Measurements from ENCODE around the gene PSEN1.

The PSEN1 gene

DNA sequence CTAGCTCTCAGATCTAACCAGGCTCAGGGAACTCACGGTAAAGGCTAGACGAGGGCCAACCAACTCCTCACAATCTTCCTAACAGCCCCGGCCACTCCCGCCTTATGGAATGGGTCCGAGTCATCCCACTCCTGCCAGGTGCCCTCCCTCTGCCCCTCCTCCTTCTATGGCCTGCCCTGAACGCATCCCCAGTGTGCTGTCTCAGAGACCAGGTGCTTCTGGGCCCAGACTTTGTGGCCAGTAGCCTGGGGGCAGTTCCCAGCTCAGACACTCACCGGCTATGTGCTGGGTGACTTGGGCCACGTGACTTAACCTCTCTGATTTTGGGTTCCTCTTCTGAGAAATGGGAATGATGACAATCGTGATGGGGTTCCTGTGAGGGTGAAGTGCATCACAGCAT lies 123.5 kb downstream of the PSEN1 start:
- in situ Hi-C loops (cut with MboI; ENCODE audit: low sequenced_read_pairs, unreplicated experiment), result no loop called here
- DNase-seq (ENCODE audit: low spot score), result no peak
- TF ChIP-seq, protein P1, sequence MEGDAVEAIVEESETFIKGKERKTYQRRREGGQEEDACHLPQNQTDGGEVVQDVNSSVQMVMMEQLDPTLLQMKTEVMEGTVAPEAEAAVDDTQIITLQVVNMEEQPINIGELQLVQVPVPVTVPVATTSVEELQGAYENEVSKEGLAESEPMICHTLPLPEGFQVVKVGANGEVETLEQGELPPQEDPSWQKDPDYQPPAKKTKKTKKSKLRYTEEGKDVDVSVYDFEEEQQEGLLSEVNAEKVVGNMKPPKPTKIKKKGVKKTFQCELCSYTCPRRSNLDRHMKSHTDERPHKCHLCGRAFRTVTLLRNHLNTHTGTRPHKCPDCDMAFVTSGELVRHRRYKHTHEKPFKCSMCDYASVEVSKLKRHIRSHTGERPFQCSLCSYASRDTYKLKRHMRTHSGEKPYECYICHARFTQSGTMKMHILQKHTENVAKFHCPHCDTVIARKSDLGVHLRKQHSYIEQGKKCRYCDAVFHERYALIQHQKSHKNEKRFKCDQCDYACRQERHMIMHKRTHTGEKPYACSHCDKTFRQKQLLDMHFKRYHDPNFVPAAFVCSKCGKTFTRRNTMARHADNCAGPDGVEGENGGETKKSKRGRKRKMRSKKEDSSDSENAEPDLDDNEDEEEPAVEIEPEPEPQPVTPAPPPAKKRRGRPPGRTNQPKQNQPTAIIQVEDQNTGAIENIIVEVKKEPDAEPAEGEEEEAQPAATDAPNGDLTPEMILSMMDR (IDR thresholded peaks at IDR 0.05; ENCODE audit: borderline replicate concordance, control extremely low read depth, extremely low read depth, insufficient read depth, missing control alignments), result no peak

DNA sequence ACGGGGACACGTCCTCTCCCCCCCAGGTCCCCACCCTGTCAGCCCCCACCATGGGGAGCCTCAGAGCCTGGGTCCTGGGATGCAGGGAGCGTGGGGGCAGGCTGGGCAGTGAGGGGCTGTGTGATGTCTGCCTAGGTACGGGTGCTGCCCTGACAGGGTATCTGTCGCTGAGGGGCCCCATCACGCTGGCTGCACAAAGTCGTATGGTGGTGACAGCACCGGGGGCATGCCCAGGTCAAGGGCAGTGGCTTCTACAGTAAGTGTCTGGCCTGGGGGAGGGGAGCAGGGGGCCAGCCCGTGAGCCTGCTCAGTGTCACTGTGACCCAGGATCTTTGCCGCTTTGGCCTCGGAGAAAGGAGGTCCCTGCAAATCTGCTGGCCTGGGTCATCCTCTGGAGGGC lies 124.3 kb downstream of the PSEN1 start:
- TF ChIP-seq, protein P1 (IDR thresholded peaks at IDR 0.05; ENCODE audit: borderline replicate concordance, control extremely low read depth, extremely low read depth, insufficient read depth, missing control alignments), result no peak
- DNase-seq (ENCODE audit: low spot score), result no peak
- in situ Hi-C loops (cut with MboI; ENCODE audit: low sequenced_read_pairs, unreplicated experiment), result no loop called here

DNA sequence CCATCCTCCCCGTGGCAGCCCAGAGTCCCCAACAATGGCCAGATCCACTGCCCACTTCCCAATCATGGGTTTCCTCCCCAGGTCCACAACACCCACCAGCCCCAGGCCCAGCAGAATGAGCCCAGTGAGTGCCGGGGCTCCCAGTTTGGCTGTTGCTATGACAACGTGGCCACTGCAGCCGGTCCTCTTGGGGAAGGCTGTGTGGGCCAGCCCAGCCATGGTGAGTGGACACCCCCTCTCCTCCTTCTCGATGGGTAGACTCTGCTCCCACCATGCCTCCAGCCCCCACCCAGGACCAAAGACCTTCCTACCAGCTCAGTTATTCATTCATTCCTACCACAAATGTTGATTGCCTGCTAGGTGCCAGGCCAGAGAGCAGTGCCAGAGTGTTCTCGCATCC lies 124.8 kb downstream of the PSEN1 start:
- in situ Hi-C loops (cut with MboI; ENCODE audit: low sequenced_read_pairs, unreplicated experiment), result no loop called here
- TF ChIP-seq, protein P1 (IDR thresholded peaks at IDR 0.05; ENCODE audit: borderline replicate concordance, control extremely low read depth, extremely low read depth, insufficient read depth, missing control alignments), result no peak
- no peak for DNase-seq (ENCODE audit: low spot score)

DNA sequence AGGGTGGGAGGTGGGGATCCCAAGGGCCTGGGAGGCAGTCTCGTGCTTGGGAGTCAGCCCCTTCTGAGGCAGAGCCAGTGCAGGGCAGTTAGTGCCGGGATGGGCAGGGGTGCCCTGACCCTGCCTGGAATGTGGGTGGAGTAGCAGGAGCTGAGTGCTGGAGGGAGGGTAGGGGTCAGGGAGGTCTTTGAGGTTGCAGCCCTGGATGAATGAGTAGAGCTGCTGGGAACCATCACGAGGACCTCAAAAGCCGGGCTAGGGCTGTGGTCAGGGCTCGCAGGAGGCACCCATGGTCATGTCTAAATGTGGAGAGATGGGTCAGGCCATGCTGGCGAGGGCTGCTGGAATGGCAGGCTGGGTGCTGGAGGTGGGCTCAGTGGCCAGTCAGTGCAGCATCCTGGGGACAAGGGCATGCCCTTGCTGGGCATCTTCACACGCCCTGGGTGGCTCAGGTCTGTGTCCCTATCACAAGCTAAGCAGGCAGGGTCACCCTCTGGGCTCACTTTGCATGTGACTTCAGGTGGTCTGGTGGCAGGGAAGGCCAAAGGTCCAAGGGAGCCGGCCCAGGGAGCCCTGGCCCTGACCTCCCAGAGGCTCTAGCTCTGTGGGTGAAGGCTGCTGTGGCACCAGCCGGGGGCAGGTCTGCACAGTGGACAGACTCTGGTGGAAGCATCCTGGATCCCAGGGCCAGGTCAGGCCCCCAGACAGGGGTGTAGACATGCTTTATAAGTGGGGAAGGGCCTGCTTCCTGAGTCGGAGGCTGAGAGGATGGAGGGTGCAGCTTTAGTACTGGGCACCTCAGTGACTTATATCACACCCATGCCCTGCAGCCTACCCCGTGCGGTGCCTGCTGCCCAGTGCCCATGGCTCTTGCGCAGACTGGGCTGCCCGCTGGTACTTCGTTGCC lies 125.5 kb downstream of the PSEN1 start:
- DNase-seq (ENCODE audit: low spot score), result peak; percentile 32
- in situ Hi-C loops (cut with MboI; ENCODE audit: low sequenced_read_pairs, unreplicated experiment), result no loop called here
- TF ChIP-seq, protein P1 (IDR thresholded peaks at IDR 0.05; ENCODE audit: borderline replicate concordance, control extremely low read depth, extremely low read depth, insufficient read depth, missing control alignments), result no peak

DNA sequence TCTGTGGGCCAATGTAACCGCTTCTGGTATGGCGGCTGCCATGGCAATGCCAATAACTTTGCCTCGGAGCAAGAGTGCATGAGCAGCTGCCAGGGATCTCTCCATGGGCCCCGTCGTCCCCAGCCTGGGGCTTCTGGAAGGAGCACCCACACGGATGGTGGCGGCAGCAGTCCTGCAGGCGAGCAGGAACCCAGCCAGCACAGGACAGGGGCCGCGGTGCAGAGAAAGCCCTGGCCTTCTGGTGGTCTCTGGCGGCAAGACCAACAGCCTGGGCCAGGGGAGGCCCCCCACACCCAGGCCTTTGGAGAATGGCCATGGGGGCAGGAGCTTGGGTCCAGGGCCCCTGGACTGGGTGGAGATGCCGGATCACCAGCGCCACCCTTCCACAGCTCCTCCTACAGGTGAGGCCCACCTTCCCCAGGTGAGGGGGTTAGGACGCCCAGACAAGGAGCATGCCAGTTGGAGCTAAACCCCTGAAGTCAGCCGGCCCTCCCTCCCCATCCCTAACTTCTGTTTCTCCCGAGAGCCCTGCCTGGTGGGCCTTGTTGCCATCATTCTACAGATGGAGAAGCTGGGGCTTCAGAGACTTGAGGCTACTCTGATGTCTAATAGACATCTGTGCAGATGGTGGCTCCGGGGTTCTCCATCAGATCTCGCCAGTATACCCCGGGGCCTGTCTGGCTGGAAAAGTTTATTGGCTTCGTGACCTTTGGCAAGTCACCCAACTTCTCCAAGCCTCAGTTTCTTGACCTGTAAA lies 126.3 kb downstream of the PSEN1 start:
- TF ChIP-seq, protein P1 (IDR thresholded peaks at IDR 0.05; ENCODE audit: borderline replicate concordance, control extremely low read depth, extremely low read depth, insufficient read depth, missing control alignments), result no peak
- peak; percentile 32 for DNase-seq (ENCODE audit: low spot score)
- in situ Hi-C loops (cut with MboI; ENCODE audit: low sequenced_read_pairs, unreplicated experiment), result no loop called here

DNA sequence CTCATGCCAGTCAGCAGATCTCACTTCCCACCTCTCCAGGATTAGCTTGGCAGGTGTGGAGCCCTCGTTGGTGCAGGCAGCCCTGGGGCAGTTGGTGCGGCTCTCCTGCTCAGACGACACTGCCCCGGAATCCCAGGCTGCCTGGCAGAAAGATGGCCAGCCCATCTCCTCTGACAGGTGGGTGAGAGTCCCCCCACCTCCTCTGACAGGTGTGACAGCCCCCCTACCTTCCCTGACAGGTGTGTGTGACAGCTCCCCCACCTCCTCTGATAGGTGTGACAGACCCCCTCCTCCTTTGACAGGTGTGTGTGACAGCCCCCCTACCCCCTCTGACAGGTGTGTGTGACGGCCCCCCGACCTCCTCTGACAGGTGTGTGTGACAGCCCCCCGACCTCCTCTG lies 127.3 kb downstream of the PSEN1 start:
- TF ChIP-seq, protein P1 (IDR thresholded peaks at IDR 0.05; ENCODE audit: borderline replicate concordance, control extremely low read depth, extremely low read depth, insufficient read depth, missing control alignments), result no peak
- peak; percentile 25 for DNase-seq (ENCODE audit: low spot score)
- in situ Hi-C loops (cut with MboI; ENCODE audit: low sequenced_read_pairs, unreplicated experiment), result no loop called here

All from GM13976 (cell line).